GM12878 (cell line): ENCODE data around the gene CA14. TPM values are rescaled to one million over a fixed set of nuclear protein-coding genes. Genes with fewer than 3 reads are reported as not detected.

Experiments used
- ATAC-seq: fragments of 200-7000 bp; cut with Tn5 transposase; 3 replicates; pipeline ENCODE4 v1.9.1; 2020; ENCODE audit warnings: mild to moderate bottlenecking, moderate library complexity
- BruUV-seq: library from RNA; stranded (reverse); fragments of 400-500 nt; replicated peaks from 2 replicates; lab custom pipeline; 2021; lab: Mats Ljungman, UMichigan
- CTCF ChIA-PET: fragments of 300-600 bp; sonication (Branson Sonifier 250); formaldehyde crosslinking; extraction: SDS; loops from one replicate; lab custom pipeline; 2021; ENCODE audit warnings: inconsistent platforms; lab: Yijun Ruan, JAX
- POLR2A ChIA-PET: fragments of 350-600 bp; formaldehyde crosslinking; extraction: SDS; loops from one replicate; lab custom pipeline; 2021; ENCODE audit warnings: inconsistent platforms; lab: Charles Lee
- RAD21 ChIA-PET: fragments of 300-600 bp; sonication (Branson Sonifier 250); formaldehyde crosslinking; loops from one replicate; lab custom pipeline; 2023; ENCODE audit warnings: antibody characterized with exemption; ENCODE audit not compliant: unreplicated experiment; lab: Charles Lee
- SMC1A ChIA-PET: fragments of 300-600 bp; sonication (Branson Sonifier 250); formaldehyde crosslinking; loops from one replicate; lab custom pipeline; 2023; ENCODE audit not compliant: unreplicated experiment, uncharacterized antibody; lab: Charles Lee
- DNase-seq: peaks from one replicate; pipeline ENCODE4 v3.0.0-alpha.2; 2011; ENCODE audit warnings: low read depth, low spot score
- FAIRE-seq: peaks from 3 replicates; lab custom pipeline; 2011; peaks lifted over from hg19 to GRCh38; lab: Jason Lieb, UNC
- H2AFZ ChIP-seq: 2 replicates; pipeline ENCODE4 v1.6.0; 2011; ENCODE audit warnings: low read depth, low read length, control low read depth; ENCODE audit not compliant: control insufficient read depth
- H3K27ac ChIP-seq: 2 replicates; pipeline ENCODE4 v1.5.1; 2011; ENCODE audit warnings: control low read depth; ENCODE audit not compliant: control insufficient read depth, insufficient read depth
- H3K27me3 ChIP-seq, 2 experiments: replicated peaks in 1 of 2; 2 replicates each; pipeline versions ENCODE4 v1.6.0 to v1.6.1; 2011; ENCODE audit warnings: low read length in 1 of 2; ENCODE audit not compliant: control insufficient read depth in 2 of 2, insufficient read depth in 2 of 2
- H3K36me3 ChIP-seq, 2 experiments: 2 replicates each; pipeline ENCODE4 v1.5.1; 2011; ENCODE audit warnings: low read length in 1 of 2; ENCODE audit not compliant: control insufficient read depth in 2 of 2, insufficient read depth in 2 of 2
- H3K4me1 ChIP-seq: 2 replicates; pipeline ENCODE4 v1.6.1; 2011; ENCODE audit warnings: mild to moderate bottlenecking, low read length, moderate library complexity, mixed read lengths; ENCODE audit not compliant: control insufficient read depth, insufficient read depth
- H3K4me2 ChIP-seq: 2 replicates; pipeline ENCODE4 v1.6.0; 2011; ENCODE audit warnings: control low read depth; ENCODE audit not compliant: control insufficient read depth, insufficient read depth
- H3K4me3 ChIP-seq: fragments of 200-600 bp; sonication (generic); 2 replicates; pipeline ENCODE4 v1.5.1; 2016
- H3K79me2 ChIP-seq: 2 replicates; pipeline ENCODE4 v1.6.0; 2011; ENCODE audit warnings: low read length; ENCODE audit not compliant: control insufficient read depth, insufficient read depth
- H3K9ac ChIP-seq: 2 replicates; pipeline ENCODE4 v1.8.0; 2011; ENCODE audit warnings: low read length, control low read depth, mixed read lengths; ENCODE audit not compliant: control insufficient read depth, insufficient read depth
- H3K9me3 ChIP-seq: replicated peaks from 3 replicates; pipeline ENCODE4 v1.5.1; 2011; ENCODE audit warnings: mild to moderate bottlenecking, low read length; ENCODE audit not compliant: control insufficient read depth, insufficient read depth
- H4K20me1 ChIP-seq: 2 replicates; pipeline ENCODE4 v1.6.0; 2011; ENCODE audit not compliant: control insufficient read depth, insufficient read depth
- BACH1 ChIP-seq: fragments of 450-650 bp; IDR thresholded peaks from 2 replicates; pipeline ENCODE4 v1.6.1; 2017; ENCODE audit warnings: mild to moderate bottlenecking, borderline replicate concordance
- CBX5 ChIP-seq: sonication (generic); IDR thresholded peaks from 2 replicates; pipeline ENCODE4 v1.6.1; 2016; ENCODE audit warnings: low read depth, moderate library complexity, mild to moderate bottlenecking, inconsistent platforms
- DPF2 ChIP-seq: fragments of 450-650 bp; IDR thresholded peaks from 2 replicates; pipeline ENCODE4 v1.6.1; 2017; ENCODE audit warnings: mild to moderate bottlenecking
- ESRRA ChIP-seq: IDR thresholded peaks from 2 replicates; pipeline ENCODE4 v1.6.1; 2012; ENCODE audit warnings: mild to moderate bottlenecking, low read length, improper control_type of control experiment
- ETV6 ChIP-seq, 2 experiments: fragments of 450-650 bp in 1 of 2; IDR thresholded peaks in 1 of 2; conservative IDR thresholded peaks in 1 of 2; 2 replicates each; pipeline ENCODE4 v1.6.1; 2014; ENCODE audit warnings: antibody characterized with exemption in 1 of 2, borderline replicate concordance in 1 of 2, low read depth in 1 of 2, mild to moderate bottlenecking in 1 of 2, moderate library complexity in 1 of 2
- EZH2 ChIP-seq: IDR thresholded peaks from 2 replicates; pipeline ENCODE4 v1.6.1; 2012; ENCODE audit warnings: low read depth, mild to moderate bottlenecking, control low read depth, inconsistent platforms, low read length, borderline replicate concordance; ENCODE audit not compliant: control insufficient read depth
- SUZ12 ChIP-seq: fragments of 200-600 bp; sonication (generic); IDR thresholded peaks from one replicate; pipeline ENCODE4 v1.6.1; 2018; ENCODE audit warnings: antibody characterized with exemption, mild to moderate bottlenecking; ENCODE audit not compliant: unreplicated experiment
- TCF7 ChIP-seq: IDR thresholded peaks from 2 replicates; pipeline ENCODE4 v1.6.1; 2014; ENCODE audit warnings: antibody characterized with exemption, borderline replicate concordance
- YY1 ChIP-seq: IDR thresholded peaks from 2 replicates; pipeline ENCODE4 v1.6.1; 2011; ENCODE audit warnings: low read depth, mild to moderate bottlenecking, low read length
- WGBS: methylation state at CpG from one replicate; pipeline ENCODE4 v1.1.6; 2016; ENCODE audit warnings: low lambda C conversion rate; ENCODE audit not compliant: insufficient replicate concordance, insufficient coverage; ENCODE audit errors: missing lambda C conversion rate; 5-methylcytosine and 5-hydroxymethylcytosine counted together
- in situ Hi-C: fragments of 300-500 bp; cut with MboI; formaldehyde crosslinking; loops from 9 replicates; pipeline ENCODE4 v1.14.3; 2018; ENCODE audit warnings: mixed read lengths
- intact Hi-C: fragments of 100-400 bp; cut with micrococcal nuclease; formaldehyde crosslinking; loops from one replicate; pipeline ENCODE4 v1.14.2; 2022; ENCODE audit not compliant: unreplicated experiment
- polyA plus RNA-seq, 11 experiments: library from polyadenylated mRNA; depleted of rRNA in 4 of 11; unstranded in 6 of 11; stranded (reverse) in 5 of 11; fragments of >200 nt; fragmentation: Nextera tagmentation in 4 of 11; fragmentation: Illumina TruSeq in 1 of 11; extraction: Ambion mirVana in 4 of 11; extraction: Trizol in 1 of 11; gene quantifications; 1 replicate in 1 of 11; 2 replicates in 10 of 11; pipeline versions ENCODE4 v1.2.1 to v1.2.3, GENCODE V29; 2011 to 2016; ENCODE audit warnings: inconsistent platforms in 2 of 11, missing spikeins in 2 of 11, low read depth in 1 of 11
- total RNA-seq, 4 experiments: library from RNA; depleted of rRNA in 3 of 4; stranded (reverse); fragments of >200 nt in 3 of 4; fragmentation: Illumina TruSeq in 1 of 4; extraction: Trizol in 1 of 4; gene quantifications; 2 replicates each; pipeline versions ENCODE4 v1.2.1 to v1.2.3, GENCODE V29; 2013 to 2021
- TF ChIP-seq, protein P1 (sequence below): fragments of 450-650 bp; IDR thresholded peaks from 2 replicates; pipeline ENCODE4 v1.6.1; 2016; ENCODE audit warnings: mild to moderate bottlenecking
- TF ChIP-seq, protein P2 (sequence below): fragments of 450-650 bp; IDR thresholded peaks from 2 replicates; pipeline ENCODE4 v1.6.1; 2018; ENCODE audit warnings: borderline replicate concordance, mild to moderate bottlenecking; ENCODE audit not compliant: partially characterized antibody
- TF ChIP-seq, protein P3 (sequence below): fragments of 450-650 bp; conservative IDR thresholded peaks from 2 replicates; pipeline ENCODE4 v1.6.1; 2017; ENCODE audit warnings: mild to moderate bottlenecking, moderate library complexity

The CA14 gene
- total and polyA plus RNA-seq, 10 of the 15 experiments (the other 5 are each of a cell fraction or from before 2014, with no cell fraction given): 0.11 to 0.35 (median 0.29) TPM; not detected in 6

GRCh38 chr1:150249936-150250335 lies 7.6 kb upstream of the CA14 start:
- BruUV-seq: no TSS peak
- no peaks in the 10 kb centered on the region for H3K79me2 ChIP-seq
- no peak overlapping the region for H3K9ac ChIP-seq

More at GRCh38 chr1:150249936-150250335, 7.6 kb upstream of the CA14 start:
- no peak for TF ChIP-seq DPF2
- no peak for TF ChIP-seq ESRRA
- TF ChIP-seq, protein P1, sequence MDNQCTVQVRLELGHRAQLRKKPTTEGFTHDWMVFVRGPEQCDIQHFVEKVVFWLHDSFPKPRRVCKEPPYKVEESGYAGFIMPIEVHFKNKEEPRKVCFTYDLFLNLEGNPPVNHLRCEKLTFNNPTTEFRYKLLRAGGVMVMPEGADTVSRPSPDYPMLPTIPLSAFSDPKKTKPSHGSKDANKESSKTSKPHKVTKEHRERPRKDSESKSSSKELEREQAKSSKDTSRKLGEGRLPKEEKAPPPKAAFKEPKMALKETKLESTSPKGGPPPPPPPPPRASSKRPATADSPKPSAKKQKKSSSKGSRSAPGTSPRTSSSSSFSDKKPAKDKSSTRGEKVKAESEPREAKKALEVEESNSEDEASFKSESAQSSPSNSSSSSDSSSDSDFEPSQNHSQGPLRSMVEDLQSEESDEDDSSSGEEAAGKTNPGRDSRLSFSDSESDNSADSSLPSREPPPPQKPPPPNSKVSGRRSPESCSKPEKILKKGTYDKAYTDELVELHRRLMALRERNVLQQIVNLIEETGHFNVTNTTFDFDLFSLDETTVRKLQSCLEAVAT: no peak
- TF ChIP-seq YY1: no peak
- no peak for TF ChIP-seq BACH1
- TF ChIP-seq, protein P2, sequence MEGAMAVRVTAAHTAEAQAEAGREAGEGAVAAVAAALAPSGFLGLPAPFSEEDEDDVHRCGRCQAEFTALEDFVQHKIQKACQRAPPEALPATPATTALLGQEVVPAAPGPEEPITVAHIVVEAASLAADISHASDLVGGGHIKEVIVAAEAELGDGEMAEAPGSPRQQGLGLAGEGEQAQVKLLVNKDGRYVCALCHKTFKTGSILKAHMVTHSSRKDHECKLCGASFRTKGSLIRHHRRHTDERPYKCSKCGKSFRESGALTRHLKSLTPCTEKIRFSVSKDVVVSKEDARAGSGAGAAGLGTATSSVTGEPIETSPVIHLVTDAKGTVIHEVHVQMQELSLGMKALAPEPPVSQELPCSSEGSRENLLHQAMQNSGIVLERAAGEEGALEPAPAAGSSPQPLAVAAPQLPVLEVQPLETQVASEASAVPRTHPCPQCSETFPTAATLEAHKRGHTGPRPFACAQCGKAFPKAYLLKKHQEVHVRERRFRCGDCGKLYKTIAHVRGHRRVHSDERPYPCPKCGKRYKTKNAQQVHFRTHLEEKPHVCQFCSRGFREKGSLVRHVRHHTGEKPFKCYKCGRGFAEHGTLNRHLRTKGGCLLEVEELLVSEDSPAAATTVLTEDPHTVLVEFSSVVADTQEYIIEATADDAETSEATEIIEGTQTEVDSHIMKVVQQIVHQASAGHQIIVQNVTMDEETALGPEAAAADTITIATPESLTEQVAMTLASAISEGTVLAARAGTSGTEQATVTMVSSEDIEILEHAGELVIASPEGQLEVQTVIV: no peak
- TF ChIP-seq CBX5: no peak
- TF ChIP-seq, protein P3, sequence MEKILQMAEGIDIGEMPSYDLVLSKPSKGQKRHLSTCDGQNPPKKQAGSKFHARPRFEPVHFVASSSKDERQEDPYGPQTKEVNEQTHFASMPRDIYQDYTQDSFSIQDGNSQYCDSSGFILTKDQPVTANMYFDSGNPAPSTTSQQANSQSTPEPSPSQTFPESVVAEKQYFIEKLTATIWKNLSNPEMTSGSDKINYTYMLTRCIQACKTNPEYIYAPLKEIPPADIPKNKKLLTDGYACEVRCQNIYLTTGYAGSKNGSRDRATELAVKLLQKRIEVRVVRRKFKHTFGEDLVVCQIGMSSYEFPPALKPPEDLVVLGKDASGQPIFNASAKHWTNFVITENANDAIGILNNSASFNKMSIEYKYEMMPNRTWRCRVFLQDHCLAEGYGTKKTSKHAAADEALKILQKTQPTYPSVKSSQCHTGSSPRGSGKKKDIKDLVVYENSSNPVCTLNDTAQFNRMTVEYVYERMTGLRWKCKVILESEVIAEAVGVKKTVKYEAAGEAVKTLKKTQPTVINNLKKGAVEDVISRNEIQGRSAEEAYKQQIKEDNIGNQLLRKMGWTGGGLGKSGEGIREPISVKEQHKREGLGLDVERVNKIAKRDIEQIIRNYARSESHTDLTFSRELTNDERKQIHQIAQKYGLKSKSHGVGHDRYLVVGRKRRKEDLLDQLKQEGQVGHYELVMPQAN: no peak
- TF ChIP-seq EZH2: no peak
- no peak for TF ChIP-seq ETV6 (conservative IDR thresholded peaks at IDR 0.05 in 1 of 2, IDR thresholded peaks at IDR 0.05 in 1 of 2; ENCODE audit: borderline replicate concordance in 1 of 2, low read depth in 1 of 2)
- TF ChIP-seq TCF7: no peak
- TF ChIP-seq SUZ12: no peak
- no peaks in the 10 kb centered on the region for H3K4me1 ChIP-seq
- CTCF ChIA-PET: interaction anchor here (0.7 to 1.6 kb wide), 2 partner anchors 32 to 35 kb away, joined by 3 to 4 read pairs; no protein-coding TSS in a partner anchor
- no peak overlapping the region for H3K4me3 ChIP-seq
- RAD21 ChIA-PET: interaction anchor here (0.8 to 1.7 kb wide), 2 partner anchors 28 to 31 kb away, joined by 3 to 6 read pairs; no protein-coding TSS in a partner anchor
- H3K36me3 ChIP-seq: no peaks in the 10 kb centered on the region
- POLR2A ChIA-PET: no interaction called here
- H3K4me2 ChIP-seq: no peak overlapping the region
- H3K27me3 ChIP-seq: no peaks in the 10 kb centered on the region
- H3K9me3 ChIP-seq: no peaks in the 10 kb centered on the region
- no peak overlapping the region for H2AFZ ChIP-seq
- DNase-seq (no peak), FAIRE-seq (no peak), ATAC-seq (peak; percentile 36; the same call in 1 of the 3 replicates)
- intact Hi-C loops (loop anchor here (10.0 kb wide), 2 partner anchors 205 to 745 kb away; no protein-coding TSS in a partner anchor), in situ Hi-C loops (no loop called here)
- SMC1A ChIA-PET: interaction anchor here (0.5 kb wide), 1 partner anchor 294 kb away, joined by 3 read pairs; no protein-coding TSS in a partner anchor
- WGBS: 28% methylated on average over 2 of the region's 2 CpGs
- H3K27ac ChIP-seq: no peak overlapping the region
- no peaks in the 10 kb centered on the region for H4K20me1 ChIP-seq
